GM18511 (cell line): Measurements from ENCODE around the gene SLC25A2.
"Not testable (repeated sequence)": the region's sequence is repeated elsewhere in the genome, so short reads cannot be mapped to it uniquely, and the experiment has no call there.

Experiments used
- ATAC-seq: cut with Tn5 transposase; IDR thresholded peaks from one replicate; pipeline ENCODE4 v1.9.1; 2021; ENCODE audit warnings: mild to moderate bottlenecking, moderate library complexity; ENCODE audit not compliant: unreplicated experiment

SLC25A2 gene

DNA sequence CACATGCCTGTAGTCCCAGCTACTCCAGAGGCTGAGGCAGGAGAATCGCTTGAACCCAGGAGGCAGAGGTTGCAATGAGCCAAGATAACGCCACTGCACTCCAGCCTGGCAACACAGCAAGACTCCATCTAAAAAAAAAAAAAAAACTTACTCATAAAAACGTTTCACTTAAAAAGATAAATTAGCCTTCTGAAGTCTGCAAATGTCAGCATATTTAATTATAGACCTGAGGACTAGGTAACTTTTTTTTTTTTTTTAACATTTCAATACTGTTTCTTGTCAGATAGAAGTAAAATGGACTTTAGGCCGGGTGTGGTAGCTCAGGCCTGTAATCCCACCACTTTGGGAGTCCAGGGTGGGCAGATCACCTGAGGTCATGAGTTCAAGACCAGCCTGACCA, 13.1 kb upstream of the SLC25A2 start:
- ATAC-seq = not testable (repeated sequence)

DNA sequence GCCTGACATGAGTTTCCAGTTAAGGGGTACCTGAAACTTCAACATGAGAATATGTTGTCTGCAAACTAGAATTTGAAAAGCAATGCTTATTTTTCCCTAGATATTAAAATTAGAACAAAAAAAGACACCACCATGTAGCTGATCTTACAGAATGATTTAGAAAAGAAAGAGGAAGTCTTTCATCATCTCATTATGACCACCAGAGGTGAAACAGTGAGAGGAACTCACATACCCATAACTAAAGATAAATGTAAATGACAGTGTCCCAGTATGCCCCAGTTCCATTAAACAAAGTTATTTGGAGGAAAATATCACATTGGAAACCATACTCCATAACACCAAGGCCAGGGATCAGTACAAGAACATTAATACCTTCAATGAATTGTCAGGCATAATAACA, 9.9 kb upstream of the SLC25A2 start:
- no peak for ATAC-seq

DNA sequence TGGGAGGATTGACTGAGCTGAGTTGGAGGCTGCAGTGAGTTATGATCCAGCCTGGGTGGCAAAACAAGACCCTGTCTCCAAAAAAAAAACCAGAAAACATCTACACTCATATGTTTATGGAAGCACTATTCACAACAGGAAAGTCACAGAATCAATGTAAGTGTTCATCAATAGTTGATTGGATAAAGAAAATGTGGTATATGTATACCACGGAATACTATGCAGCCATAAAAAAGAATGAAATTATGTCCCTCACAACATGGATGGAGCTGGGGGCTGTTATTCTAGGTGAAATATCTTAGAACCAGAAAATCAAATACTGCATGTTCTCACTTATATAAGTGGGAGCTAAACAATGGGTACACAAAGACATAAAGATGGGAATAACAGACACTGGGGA, 2.8 kb upstream of the SLC25A2 start:
- no peak for ATAC-seq

DNA sequence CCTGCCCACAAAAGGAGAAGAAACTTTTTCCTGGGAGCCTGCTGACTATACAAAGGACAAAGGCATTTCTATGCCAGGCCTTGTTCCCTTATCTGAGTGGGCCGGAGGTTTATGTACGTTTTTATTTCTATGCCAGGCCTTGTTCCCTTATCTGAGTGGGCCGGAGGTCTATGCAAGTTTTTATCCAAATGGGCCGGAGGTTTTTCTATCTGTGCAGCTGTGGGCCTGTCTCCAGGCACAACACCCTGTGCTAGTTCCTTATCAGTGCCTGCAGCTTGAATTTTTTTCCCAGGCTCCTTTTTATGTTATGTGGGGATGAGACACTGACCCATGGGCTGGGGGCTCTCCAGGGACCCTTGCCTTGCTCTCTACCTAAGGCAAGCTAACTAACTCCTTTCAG, 5.5 kb downstream of the SLC25A2 start:
- ATAC-seq = no peak

GRCh38 chr5:141272906-141273305, 30.9 kb downstream of the SLC25A2 start:
- no peak for ATAC-seq

- no peak for ATAC-seq
These were observed 34.7 kb downstream of the SLC25A2 start for GRCh38 chr5:141269195-141269594.

- no peak for ATAC-seq
These were observed 42.7 kb downstream of the SLC25A2 start for GRCh38 chr5:141261238-141261546.

DNA sequence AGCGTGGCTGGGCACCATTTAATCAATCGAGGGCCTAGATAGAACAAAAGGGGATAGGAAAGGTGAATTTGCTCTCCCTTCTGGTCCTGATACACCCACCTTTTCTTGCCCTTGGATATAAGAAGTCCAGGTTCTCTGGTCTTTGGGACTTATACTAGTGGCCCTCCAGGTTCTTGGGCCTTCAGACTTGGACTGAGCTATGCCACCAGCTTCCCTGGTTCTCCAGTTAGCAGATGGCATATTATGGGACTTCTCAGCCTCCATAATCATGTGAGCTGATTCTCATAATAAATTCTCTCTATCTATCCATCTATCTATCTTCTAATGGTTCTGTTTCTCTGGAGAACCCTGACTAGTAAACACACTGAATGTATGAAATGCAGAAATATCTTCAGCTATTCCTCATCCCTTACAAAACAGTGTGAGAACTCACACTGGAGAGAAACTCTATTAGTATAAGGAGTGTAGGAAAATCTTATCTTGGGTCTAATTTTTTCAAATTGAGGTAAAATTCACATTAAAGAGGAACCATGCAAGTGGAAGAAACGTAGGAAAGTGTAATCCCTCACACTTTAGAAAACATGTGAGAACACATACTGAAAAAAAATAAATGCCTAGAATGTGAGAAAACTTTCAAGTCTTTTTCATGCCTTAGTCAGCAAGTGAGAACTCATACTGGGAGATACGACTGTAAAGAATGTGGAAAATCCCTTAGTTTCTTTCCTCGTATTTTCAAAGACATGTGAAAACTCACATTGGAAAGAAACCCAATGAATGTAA, 43.2 kb downstream of the SLC25A2 start:
- no peak for ATAC-seq

DNA sequence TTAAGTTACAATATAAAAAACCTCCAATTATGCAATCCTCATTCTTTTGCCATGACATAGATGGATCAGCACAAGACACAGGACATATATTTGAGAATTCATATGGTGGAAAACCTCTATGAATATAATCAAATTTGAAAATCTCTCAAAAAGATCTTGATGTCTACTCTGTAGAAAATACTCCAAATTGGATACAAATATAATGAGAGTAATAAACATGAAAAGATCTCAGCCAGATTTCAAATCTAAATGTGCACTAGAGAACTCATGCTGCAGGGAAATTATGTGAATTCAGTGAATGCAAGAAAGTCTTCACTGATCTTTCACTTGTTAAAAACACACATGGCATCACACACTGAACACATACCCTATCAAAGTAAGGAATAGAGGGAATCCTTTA, 44.9 kb downstream of the SLC25A2 start:
- ATAC-seq = no peak

GRCh38 chr5:141258464-141258863, 45.4 kb downstream of the SLC25A2 start:
- ATAC-seq = no peak
